B cell (primary cell): Measurements from ENCODE around the gene NRF1.

ENCODE experiments used
- CTCF ChIP-seq: fragments of 200-600 bp; IDR thresholded peaks from one replicate; pipeline ENCODE4 v1.8.0; 2022; ENCODE audit warnings: antibody characterized with exemption, mild to moderate bottlenecking
- EZH2 ChIP-seq: IDR thresholded peaks from 2 replicates; pipeline ENCODE4 v1.6.1; 2012; ENCODE audit warnings: borderline replicate concordance, low read depth, mild to moderate bottlenecking, moderate library complexity, low read length; ENCODE audit not compliant: insufficient read depth, poor library complexity, severe bottlenecking

- TF ChIP-seq CTCF (no peak), EZH2 (no peak)
Observed at GRCh38 chr7:129649128-129649690, 37.7 kb downstream of the NRF1 start.
